K562 (cell line): Measurements from ENCODE around the gene ACTR5. TPM values are rescaled to one million over a fixed set of nuclear protein-coding genes. Genes with fewer than 3 reads are reported as not detected.

Source experiments
- ATAC-seq: fragments of 200-7000 bp; cut with Tn5 transposase; 3 replicates; pipeline ENCODE4 v1.9.1; 2020; ENCODE audit warnings: moderate library complexity
- BruUV-seq: library from RNA; stranded (reverse); fragments of 400-500 nt; replicated peaks from 2 replicates; lab custom pipeline; 2021; lab: Mats Ljungman, UMichigan
- CTCF ChIA-PET: fragments of 300-600 bp; formaldehyde crosslinking; extraction: SDS; loops from one replicate; lab custom pipeline; 2021; ENCODE audit warnings: low intra/inter-chr PET ratio; lab: Yijun Ruan, JAX
- POLR2A ChIA-PET: fragments of 300-600, 350-650 bp; sonication (Branson Sonifier 250); formaldehyde crosslinking; extraction: SDS; loops from one replicate; lab custom pipeline; 2021; ENCODE audit warnings: antibody characterized with exemption, inconsistent platforms; lab: Yijun Ruan, JAX
- DNase-seq, 4 experiments: peaks; one replicate each; pipeline versions ENCODE4 v3.0.0 to v3.0.0-alpha.2; 2011 to 2018; ENCODE audit warnings: low spot score in 3 of 4, mixed read lengths in 3 of 4; ENCODE audit errors: extremely low read depth in 1 of 4
- FAIRE-seq: peaks from 2 replicates; lab custom pipeline; 2011; peaks lifted over from hg19 to GRCh38; lab: Jason Lieb, UNC
- H2AFZ ChIP-seq: 2 replicates; pipeline ENCODE4 v1.6.0; 2011; ENCODE audit warnings: low read depth, low read length, control low read depth, inconsistent platforms
- H3K27ac ChIP-seq: fragments of 200-600 bp; 3 replicates; pipeline ENCODE4 v1.8.0; 2011; ENCODE audit warnings: low read depth, mild to moderate bottlenecking, control low read depth, inconsistent platforms, low read length, moderate library complexity, mixed read lengths; ENCODE audit errors: extremely low read depth
- H3K27me3 ChIP-seq, 2 experiments: fragments of 300-600 bp in 1 of 2; 2 replicates in 1 of 2; 3 replicates in 1 of 2; pipeline versions ENCODE4 v1.6.0 to v1.8.0; 2011; ENCODE audit warnings: inconsistent platforms in 2 of 2, low read length in 2 of 2, mild to moderate bottlenecking in 1 of 2, mixed read lengths in 1 of 2, moderate library complexity in 1 of 2; ENCODE audit not compliant: control insufficient read depth in 2 of 2, insufficient read depth in 2 of 2
- H3K36me3 ChIP-seq: fragments of 300-600 bp; 3 replicates; pipeline ENCODE4 v1.8.0; 2011; ENCODE audit warnings: mild to moderate bottlenecking, low read length, inconsistent platforms; ENCODE audit not compliant: control insufficient read depth, insufficient read depth
- H3K4me1 ChIP-seq, 2 experiments: fragments of 200-600 bp in 1 of 2; replicated peaks in 1 of 2; 2 replicates in 1 of 2; 3 replicates in 1 of 2; pipeline versions ENCODE4 v1.5.1 to v1.8.0; 2011; ENCODE audit warnings: inconsistent platforms in 2 of 2, low read length in 2 of 2, mild to moderate bottlenecking in 1 of 2, mixed read lengths in 1 of 2, moderate library complexity in 1 of 2; ENCODE audit not compliant: control insufficient read depth in 2 of 2, insufficient read depth in 2 of 2
- H3K4me2 ChIP-seq: 2 replicates; pipeline ENCODE4 v1.6.1; 2011; ENCODE audit warnings: low read length, control low read depth, inconsistent platforms, mixed read lengths; ENCODE audit not compliant: insufficient read depth
- H3K4me3 ChIP-seq: fragments of 200-600 bp; sonication (generic), shearing (Covaris generic); 2 replicates; pipeline ENCODE4 v1.5.1; 2016; ENCODE audit warnings: control low read depth, inconsistent platforms
- H3K79me2 ChIP-seq: fragments of 200-600 bp; 3 replicates; pipeline ENCODE4 v1.8.0; 2011; ENCODE audit warnings: low read length, inconsistent platforms; ENCODE audit not compliant: control insufficient read depth, insufficient read depth
- H3K9ac ChIP-seq, 2 experiments: 2 replicates each; pipeline versions ENCODE4 v1.6.0 to v1.6.1; 2011; ENCODE audit warnings: low read depth in 2 of 2, low read length in 2 of 2, control low read depth in 1 of 2, inconsistent platforms in 1 of 2, mild to moderate bottlenecking in 1 of 2, mixed read lengths in 1 of 2; ENCODE audit not compliant: insufficient read depth in 1 of 2
- H3K9me1 ChIP-seq: one replicate; pipeline ENCODE4 v1.6.0; 2011; ENCODE audit warnings: inconsistent platforms, mild to moderate bottlenecking, low read length, moderate library complexity; ENCODE audit not compliant: control insufficient read depth, insufficient read depth
- H3K9me3 ChIP-seq: replicated peaks from 2 replicates; pipeline ENCODE4 v1.5.1; 2011; ENCODE audit warnings: low read depth, low read length, inconsistent platforms; ENCODE audit not compliant: control insufficient read depth, insufficient read depth
- H4K20me1 ChIP-seq: replicated peaks from 2 replicates; pipeline ENCODE4 v1.6.1; 2011; ENCODE audit warnings: low read length, inconsistent platforms, mixed read lengths; ENCODE audit not compliant: control insufficient read depth, insufficient read depth
- ZBTB1 ChIP-seq: sonication (generic); formaldehyde crosslinking; IDR thresholded peaks from 2 replicates; pipeline ENCODE4 v1.8.1; 2023; ENCODE audit warnings: missing genetic modification reagents, low read depth, mild to moderate bottlenecking, borderline replicate concordance
- ZNF407 ChIP-seq: fragments of 450-650 bp; IDR thresholded peaks from 2 replicates; pipeline ENCODE4 v1.6.1; 2016; ENCODE audit warnings: low read depth
- WGBS: fragments of 100-300 bp; shearing (Covaris generic); methylation state at CpG from one replicate; pipeline ENCODE4 v1.1.6; 2016; ENCODE audit warnings: low coverage, mixed read lengths; ENCODE audit not compliant: insufficient coverage; ENCODE audit errors: missing lambda C conversion rate; 5-methylcytosine and 5-hydroxymethylcytosine counted together
- in situ Hi-C: fragments of 300-500 bp; cut with MboI; formaldehyde crosslinking; loops from 4 replicates; pipeline ENCODE4 v1.15.0; 2018; ENCODE audit warnings: inconsistent platforms, mixed read lengths
- intact Hi-C: fragments of 100-400 bp; cut with micrococcal nuclease; formaldehyde crosslinking; loops from 2 replicates; pipeline ENCODE4 v1.14.2; 2022
- polyA plus RNA-seq, 8 experiments: library from polyadenylated mRNA; depleted of rRNA in 4 of 8; stranded (reverse) in 5 of 8; unstranded in 3 of 8; fragments of >200 nt; fragmentation: Nextera tagmentation in 2 of 8; fragmentation: Illumina TruSeq in 1 of 8; extraction: Ambion mirVana in 2 of 8; extraction: Trizol in 1 of 8; gene quantifications; 2 replicates each; pipeline versions ENCODE4 v1.2.1 to v1.2.3, GENCODE V29; 2011 to 2014; ENCODE audit warnings: inconsistent platforms in 1 of 8, missing spikeins in 1 of 8
- total RNA-seq, 7 experiments: library from RNA; depleted of rRNA in 6 of 7; stranded (reverse); fragments of >200 nt in 6 of 7; fragmentation: Illumina TruSeq in 2 of 7; extraction: Trizol in 2 of 7; gene quantifications; 2 replicates each; pipeline versions ENCODE4 v1.2.1 to v1.2.3, GENCODE V29; 2011 to 2021; ENCODE audit warnings: low replicate concordance in 1 of 7

The ACTR5 gene
- total and polyA plus RNA-seq, 9 of the 15 experiments (the other 6 are each of a cell fraction or from before 2014, with no cell fraction given): 0.93 to 18.8 (median 12.9) TPM

GRCh38 chr20:38771621-38772020 lies 23.4 kb downstream of the ACTR5 start:
- H3K27ac ChIP-seq: no peak overlapping the region
- 78% methylated on average over 7 of the region's 7 CpGs for WGBS
- TF ChIP-seq ZBTB1 (CRISPR knock-in tag): no peak
- TF ChIP-seq ZNF407: no peak
- TF ChIP-seq, all 486 proteins: peak for 0
- CTCF ChIA-PET: no interaction called here
- Histone ChIP-seq H2AFZ (no peak overlapping the region), H3K4me3 (no peak overlapping the region), H3K9ac (no peak overlapping the region), H3K9me1 (no peaks in the 10 kb centered on the region), H3K9me3 (no peaks in the 10 kb centered on the region), H4K20me1 (no peaks in the 10 kb centered on the region), H3K36me3 (peaks cover 57% of the 10 kb centered on the region; the same call in 2 of the 3 replicates), H3K4me1 (no peaks in the 10 kb centered on the region), H3K27me3 (no peaks in the 10 kb centered on the region), H3K79me2 (no peaks in the 10 kb centered on the region), H3K4me2 (no peak overlapping the region)
- no peak for DNase-seq
- ATAC-seq: no peak
- POLR2A ChIA-PET: no interaction called here
- intact Hi-C loops (no loop called here), in situ Hi-C loops (no loop called here)
- no peak for FAIRE-seq
- no TSS peak for BruUV-seq
